HCT116 (cell line): ENCODE results near the gene UBE2O. TPM values are rescaled to one million over a fixed set of nuclear protein-coding genes. Genes with fewer than 3 reads are reported as not detected.

Experiments
- ATAC-seq: fragments of 200-7000 bp; cut with Tn5 transposase; 2 replicates; pipeline ENCODE4 v1.9.1; 2020; ENCODE audit warnings: mild to moderate bottlenecking, moderate library complexity
- BruUV-seq: library from RNA; stranded (reverse); fragments of 400-500 nt; replicated peaks from 2 replicates; lab custom pipeline; 2021; lab: Mats Ljungman, UMichigan
- CTCF ChIA-PET: fragments of 300-600 bp; sonication (Branson Sonifier 250); formaldehyde crosslinking; loops from one replicate; lab custom pipeline; 2021; ENCODE audit warnings: antibody characterized with exemption; lab: Charles Lee
- POLR2A ChIA-PET: fragments of 300-600, 350-600 bp; sonication (Branson Sonifier 250); formaldehyde crosslinking; loops from one replicate; lab custom pipeline; 2021; ENCODE audit warnings: antibody characterized with exemption; lab: Charles Lee
- RAD21 ChIA-PET, 2 experiments: fragments of 300-600 bp; sonication (Branson Sonifier 250); formaldehyde crosslinking; loops; one replicate each; lab custom pipeline; 2023; ENCODE audit warnings: low total read pairs in 2 of 2; ENCODE audit not compliant: uncharacterized antibody in 2 of 2, unreplicated experiment in 2 of 2, low non-redundant PET in 1 of 2; lab: Charles Lee
- DNase-seq: peaks from one replicate; pipeline ENCODE4 v3.0.0-alpha.2; 2010; ENCODE audit warnings: low read depth, low spot score
- H2AFZ ChIP-seq: fragments of 200-600 bp; shearing (Covaris generic), sonication (generic); 2 replicates; pipeline ENCODE4 v1.6.1; 2017; ENCODE audit warnings: low read depth, mixed run types, mixed read lengths, antibody characterized with exemption, low read length; ENCODE audit not compliant: poor library complexity, severe bottlenecking
- H3K27ac ChIP-seq: 2 replicates; pipeline ENCODE4 v1.5.1; 2012; ENCODE audit warnings: low read depth, low read length
- H3K27me3 ChIP-seq: fragments of 200-600 bp; sonication (generic); 2 replicates; pipeline ENCODE4 v1.6.1; 2016; ENCODE audit warnings: mixed run types, low read length, mixed read lengths; ENCODE audit not compliant: insufficient read depth
- H3K36me3 ChIP-seq, 2 experiments: fragments of 200-500 bp in 1 of 2; fragments of 200-600 bp in 1 of 2; sonication (Bioruptor generic) in 1 of 2; sonication (generic) in 1 of 2; 2 replicates each; pipeline versions ENCODE4 v1.5.1 to v1.6.1; 2014 to 2016; ENCODE audit warnings: low read length in 2 of 2, inconsistent platforms in 1 of 2, mixed read lengths in 1 of 2, mixed run types in 1 of 2; ENCODE audit not compliant: insufficient read depth in 2 of 2, control insufficient read depth in 1 of 2
- H3K4me1 ChIP-seq, 2 experiments: fragments of 200-600 bp in 1 of 2; sonication (generic) in 1 of 2; 2 replicates each; pipeline versions ENCODE4 v1.5.1 to v1.6.1; 2012 to 2017; ENCODE audit warnings: low read length in 2 of 2, inconsistent platforms in 1 of 2, mild to moderate bottlenecking in 1 of 2, mixed read lengths in 1 of 2, mixed run types in 1 of 2, moderate library complexity in 1 of 2; ENCODE audit not compliant: insufficient read depth in 2 of 2, control insufficient read depth in 1 of 2
- H3K4me2 ChIP-seq: fragments of 200-600 bp; sonication (generic); 2 replicates; pipeline ENCODE4 v1.6.1; 2017; ENCODE audit warnings: mixed run types, low read length, mixed read lengths
- H3K4me3 ChIP-seq, 2 experiments: fragments of 200-600 bp in 1 of 2; sonication (generic) in 1 of 2; replicated peaks in 1 of 2; 2 replicates each; pipeline ENCODE4 v1.5.1; 2011 to 2016; ENCODE audit warnings: low read length in 2 of 2, control low read depth in 1 of 2, low read depth in 1 of 2, mild to moderate bottlenecking in 1 of 2, mixed read lengths in 1 of 2, mixed run types in 1 of 2
- H3K79me2 ChIP-seq: fragments of 200-600 bp; sonication (generic); 2 replicates; pipeline ENCODE4 v1.6.1; 2017; ENCODE audit warnings: mild to moderate bottlenecking, mixed run types, low read length, moderate library complexity, mixed read lengths; ENCODE audit not compliant: insufficient read depth
- H3K9ac ChIP-seq: fragments of 200-600 bp; sonication (generic); 2 replicates; pipeline ENCODE4 v1.6.1; 2016; ENCODE audit warnings: low read length, mixed read lengths
- H3K9me2 ChIP-seq: fragments of 200-600 bp; sonication (generic), shearing (Covaris generic); 2 replicates; pipeline ENCODE4 v1.6.1; 2017; ENCODE audit warnings: mixed run types, mild to moderate bottlenecking, moderate library complexity; ENCODE audit not compliant: insufficient read depth
- H3K9me3 ChIP-seq, 2 experiments: fragments of 200-500 bp in 1 of 2; fragments of 200-600 bp in 1 of 2; sonication (Bioruptor generic) in 1 of 2; sonication (generic) in 1 of 2; 2 replicates each; pipeline ENCODE4 v1.6.1; 2014 to 2017; ENCODE audit warnings: low read length in 2 of 2, mixed read lengths in 2 of 2, inconsistent platforms in 1 of 2, low read depth in 1 of 2, mild to moderate bottlenecking in 1 of 2, mixed run types in 1 of 2, moderate library complexity in 1 of 2; ENCODE audit not compliant: control insufficient read depth in 1 of 2, insufficient read depth in 1 of 2
- H4K20me1 ChIP-seq: fragments of 200-600 bp; sonication (generic), shearing (Covaris generic); 2 replicates; pipeline ENCODE4 v1.6.1; 2017; ENCODE audit warnings: mixed run types, mild to moderate bottlenecking, moderate library complexity; ENCODE audit not compliant: insufficient read depth
- ATF3 ChIP-seq: IDR thresholded peaks from 2 replicates; pipeline ENCODE4 v1.6.1; 2012
- CEBPB ChIP-seq: IDR thresholded peaks from 2 replicates; pipeline ENCODE4 v1.6.1; 2012; ENCODE audit warnings: low read depth
- CTCF ChIP-seq, 3 experiments: fragments of 200-600 bp in 1 of 3; sonication (generic) in 1 of 3; IDR thresholded peaks in 2 of 3; conservative IDR thresholded peaks in 1 of 3; 2 replicates each; pipeline ENCODE4 v1.5.1; 2012 to 2017; ENCODE audit warnings: low read depth in 2 of 3, low read length in 2 of 3, antibody characterized with exemption in 1 of 3, borderline replicate concordance in 1 of 3, control low read depth in 1 of 3, mild to moderate bottlenecking in 1 of 3, mixed read lengths in 1 of 3, mixed run types in 1 of 3, moderate library complexity in 1 of 3; ENCODE audit not compliant: insufficient read depth in 1 of 3
- EZH2 ChIP-seq: fragments of 200-600 bp; sonication (generic); IDR thresholded peaks from 2 replicates; pipeline ENCODE4 v1.6.1; 2017; ENCODE audit warnings: antibody characterized with exemption, mixed run types
- MAX ChIP-seq: IDR thresholded peaks from 2 replicates; pipeline ENCODE4 v1.6.1; 2012
- POLR2A ChIP-seq: IDR thresholded peaks from 2 replicates; pipeline ENCODE4 v1.7.0; 2011; ENCODE audit warnings: borderline replicate concordance; ENCODE audit not compliant: insufficient read depth, insufficient read length; ENCODE audit errors: extremely low read depth
- POLR2AphosphoS5 ChIP-seq: IDR thresholded peaks from 2 replicates; pipeline ENCODE4 v1.6.1; 2011; ENCODE audit warnings: mild to moderate bottlenecking, low read depth, low read length, moderate library complexity
- RAD21 ChIP-seq: IDR thresholded peaks from 2 replicates; pipeline ENCODE4 v1.6.1; 2012; ENCODE audit warnings: low read depth, mild to moderate bottlenecking
- SP1 ChIP-seq: IDR thresholded peaks from 2 replicates; pipeline ENCODE4 v1.6.1; 2012; ENCODE audit warnings: low read depth
- YY1 ChIP-seq: IDR thresholded peaks from 2 replicates; pipeline ENCODE4 v1.6.1; 2011; ENCODE audit warnings: low read length, low read depth, moderate library complexity, mild to moderate bottlenecking; ENCODE audit not compliant: insufficient replicate concordance; ENCODE audit errors: extremely low read depth
- ZFX ChIP-seq: fragments of 450-650 bp; IDR thresholded peaks from 2 replicates; pipeline ENCODE4 v1.6.1; 2017
- intact Hi-C: fragments of 100-400 bp; cut with micrococcal nuclease; formaldehyde crosslinking; loops from 2 replicates; pipeline ENCODE4 v1.10.0; 2022
- total RNA-seq: library from RNA; stranded (reverse); gene quantifications from one replicate; pipeline ENCODE4 v1.2.1, GENCODE V29; 2021; ENCODE audit not compliant: unreplicated experiment

The UBE2O gene
- total RNA-seq, 1 experiment from 2014 or later, result 59.1 TPM

GRCh38 chr17:76432004-76432403, 20.9 kb downstream of the UBE2O start:
- Histone ChIP-seq H3K9ac (no peak overlapping the region), H3K9me2 (no peaks in the 10 kb centered on the region), H3K4me2 (no peak overlapping the region), H3K27ac (no peak overlapping the region), H3K9me3 (no peaks in the 10 kb centered on the region), H2AFZ (no peak overlapping the region), H3K79me2 (peaks cover 95% of the 10 kb centered on the region), H3K4me1 (peaks cover 0 to 11% of the 10 kb centered on the region in 2 experiments; a peak in 1 of 4 replicates), H3K27me3 (no peaks in the 10 kb centered on the region), H3K36me3 (no peaks in the 10 kb centered on the region), H3K4me3 (no peak overlapping the region), H4K20me1 (peaks cover 23% of the 10 kb centered on the region; the same call in 1 of the 2 replicates)
- intact Hi-C loops, result no loop called here
- ChIA-PET POLR2A (no interaction called here), RAD21 (no interaction called here), CTCF (no interaction called here)
- TF ChIP-seq MAX (no peak), POLR2A (no peak), SP1 (no peak), ATF3 (no peak), EZH2 (no peak), CTCF (IDR thresholded peaks at IDR 0.05 in 2 of 3, conservative IDR thresholded peaks at IDR 0.05 in 1 of 3; ENCODE audit: borderline replicate concordance in 1 of 3, insufficient read depth in 1 of 3, low read depth in 2 of 3, low read length in 2 of 3) (no peak), ZFX (no peak), CEBPB (no peak), YY1 (no peak), RAD21 (no peak), POLR2AphosphoS5 (no peak)
- no TSS peak for BruUV-seq
- no peak for DNase-seq
- ATAC-seq, result no peak
